Gastroesophageal sphincter (tissue), 4 donors: ENCODE data around the gene IQSEC1. TPM values are rescaled to one million over a fixed set of nuclear protein-coding genes. Genes with fewer than 3 reads are reported as not detected.

Experiments used
- ATAC-seq: fragments of 150-250 bp; one replicate; pipeline ENCODE4 v1.9.1; 2016; ENCODE audit warnings: mild to moderate bottlenecking, moderate library complexity
- H3K27ac ChIP-seq, 4 donors: fragments of 200-600 bp; sonication (generic) in 3 of 4; 1 replicate in 3 of 4; 2 replicates in 1 of 4; pipeline ENCODE4 v1.5.1; 2016 to 2019
- H3K27me3 ChIP-seq: fragments of 200-600 bp; sonication (generic); one replicate; pipeline ENCODE4 v1.5.1; 2019
- H3K36me3 ChIP-seq, 2 donors: fragments of 200-600 bp; sonication (generic); one replicate each; pipeline ENCODE4 v1.5.1; 2019; ENCODE audit warnings: control low read depth in 1 of 2
- H3K4me1 ChIP-seq, 3 donors: fragments of 200-600 bp; sonication (generic); 1 replicate in 2 of 3; 2 replicates in 1 of 3; pipeline ENCODE4 v1.5.1; 2016 to 2019; ENCODE audit warnings: control low read depth in 2 of 3
- H3K4me3 ChIP-seq, 2 donors: fragments of 200-600 bp; sonication (generic); one replicate each; pipeline ENCODE4 v1.5.1; 2019; ENCODE audit warnings: mild to moderate bottlenecking in 1 of 2, moderate library complexity in 1 of 2
- H3K9me3 ChIP-seq, 3 donors: fragments of 200-600 bp; sonication (generic); one replicate each; pipeline ENCODE4 v1.5.1; 2017 to 2019; ENCODE audit warnings: control low read depth in 2 of 3
- EP300 ChIP-seq: sonication (generic); formaldehyde crosslinking; IDR thresholded peaks from one replicate; pipeline ENCODE4 v1.6.1; 2017; ENCODE audit warnings: antibody characterized with exemption, mild to moderate bottlenecking
- POLR2A ChIP-seq, 2 donors: fragments of 450-650 bp; IDR thresholded peaks; one replicate each; pipeline ENCODE4 v1.6.1; 2017; ENCODE audit warnings: antibody characterized with exemption in 2 of 2, mild to moderate bottlenecking in 2 of 2, moderate library complexity in 1 of 2
- POLR2AphosphoS5 ChIP-seq: sonication (generic); formaldehyde crosslinking; IDR thresholded peaks from one replicate; pipeline ENCODE4 v1.6.1; 2017; ENCODE audit warnings: antibody characterized with exemption
- WGBS, 2 donors: methylation state at CpG; one replicate each; pipeline ENCODE4 v1.1.5; 2018; ENCODE audit warnings: low coverage in 1 of 2; 5-methylcytosine and 5-hydroxymethylcytosine counted together
- total RNA-seq, 4 donors: library from RNA; depleted of rRNA; stranded (reverse); fragments of >200 nt; gene quantifications; one replicate each; pipeline ENCODE4 v1.1.0, GENCODE V29; 2016
- TF ChIP-seq, protein P1 (sequence below), 4 experiments: fragments of 200-600 bp in 2 of 4; fragments of 450-650 bp in 2 of 4; sonication (generic) in 1 of 4; IDR thresholded peaks; one replicate each; pipeline ENCODE4 v1.5.1; 2017 to 2019; ENCODE audit warnings: antibody characterized with exemption in 4 of 4, mild to moderate bottlenecking in 2 of 4, moderate library complexity in 2 of 4

The IQSEC1 gene
- total RNA-seq, 4 donors from 2014 or later = 49.5 to 104 (median 61.7) TPM

- no peak for ATAC-seq
- peaks cover 0 to 49% (median 12%) of the 10 kb centered on the region in 3 donors for H3K4me1 ChIP-seq
- peak overlapping the region in 3 of 4 donors; percentile 5 to 70 (median 41) for H3K27ac ChIP-seq
These were observed 61.5 kb downstream of the IQSEC1 start for GRCh38 chr3:13011573-13012220.

GRCh38 chr3:13010780-13011572 lies 62.3 kb downstream of the IQSEC1 start:
- TF ChIP-seq POLR2AphosphoS5 = no peak
- TF ChIP-seq, protein P1, sequence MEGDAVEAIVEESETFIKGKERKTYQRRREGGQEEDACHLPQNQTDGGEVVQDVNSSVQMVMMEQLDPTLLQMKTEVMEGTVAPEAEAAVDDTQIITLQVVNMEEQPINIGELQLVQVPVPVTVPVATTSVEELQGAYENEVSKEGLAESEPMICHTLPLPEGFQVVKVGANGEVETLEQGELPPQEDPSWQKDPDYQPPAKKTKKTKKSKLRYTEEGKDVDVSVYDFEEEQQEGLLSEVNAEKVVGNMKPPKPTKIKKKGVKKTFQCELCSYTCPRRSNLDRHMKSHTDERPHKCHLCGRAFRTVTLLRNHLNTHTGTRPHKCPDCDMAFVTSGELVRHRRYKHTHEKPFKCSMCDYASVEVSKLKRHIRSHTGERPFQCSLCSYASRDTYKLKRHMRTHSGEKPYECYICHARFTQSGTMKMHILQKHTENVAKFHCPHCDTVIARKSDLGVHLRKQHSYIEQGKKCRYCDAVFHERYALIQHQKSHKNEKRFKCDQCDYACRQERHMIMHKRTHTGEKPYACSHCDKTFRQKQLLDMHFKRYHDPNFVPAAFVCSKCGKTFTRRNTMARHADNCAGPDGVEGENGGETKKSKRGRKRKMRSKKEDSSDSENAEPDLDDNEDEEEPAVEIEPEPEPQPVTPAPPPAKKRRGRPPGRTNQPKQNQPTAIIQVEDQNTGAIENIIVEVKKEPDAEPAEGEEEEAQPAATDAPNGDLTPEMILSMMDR (IDR thresholded peaks at IDR 0.05) = no peak
- no peak for TF ChIP-seq EP300
- no peak for TF ChIP-seq POLR2A (IDR thresholded peaks at IDR 0.05)
- no peak overlapping the region for H3K4me3 ChIP-seq
- H3K9me3 ChIP-seq = no peaks in the 10 kb centered on the region
- ATAC-seq = no peak
- H3K4me1 ChIP-seq = peaks cover 0 to 49% (median 12%) of the 10 kb centered on the region in 3 donors
- H3K27me3 ChIP-seq = no peaks in the 10 kb centered on the region
- no peaks in the 10 kb centered on the region for H3K36me3 ChIP-seq
- 77 to 82% methylated on average over 3 to 4 of the region's 4 CpGs for WGBS, 2 donors
- H3K27ac ChIP-seq = peak overlapping the region in 1 of 4 donors; percentile 70

More at GRCh38 chr3:13011573-13012220, 61.5 kb downstream of the IQSEC1 start:
- Histone ChIP-seq H3K27me3 (no peaks in the 10 kb centered on the region), H3K4me3 (no peak overlapping the region), H3K9me3 (no peaks in the 10 kb centered on the region), H3K36me3 (no peaks in the 10 kb centered on the region)
- 66 to 69% methylated on average over 9 of the region's 11 CpGs for WGBS, 2 donors
- TF ChIP-seq POLR2A (IDR thresholded peaks at IDR 0.05) = no peak
- no peak for TF ChIP-seq EP300
- TF ChIP-seq, protein P1 (IDR thresholded peaks at IDR 0.05) = no peak
- no peak for TF ChIP-seq POLR2AphosphoS5

- no peak for ATAC-seq
- H3K4me1 ChIP-seq = peaks cover 0 to 39% (median 12%) of the 10 kb centered on the region in 3 donors
- TF ChIP-seq, protein P1 (IDR thresholded peaks at IDR 0.05) = no peak
- TF ChIP-seq EP300 (no peak), POLR2AphosphoS5 (no peak), POLR2A (IDR thresholded peaks at IDR 0.05) (no peak)
- H3K27ac ChIP-seq = peak overlapping the region in 1 of 4 donors; percentile 36
- H3K9me3 ChIP-seq = no peaks in the 10 kb centered on the region
- H3K27me3 ChIP-seq = no peaks in the 10 kb centered on the region
- no peaks in the 10 kb centered on the region for H3K36me3 ChIP-seq
- no peak overlapping the region for H3K4me3 ChIP-seq
- 93 to 94% methylated on average over 6 of the region's 7 CpGs for WGBS, 2 donors
These were observed 63.3 kb downstream of the IQSEC1 start for GRCh38 chr3:13009946-13010315.

DNA sequence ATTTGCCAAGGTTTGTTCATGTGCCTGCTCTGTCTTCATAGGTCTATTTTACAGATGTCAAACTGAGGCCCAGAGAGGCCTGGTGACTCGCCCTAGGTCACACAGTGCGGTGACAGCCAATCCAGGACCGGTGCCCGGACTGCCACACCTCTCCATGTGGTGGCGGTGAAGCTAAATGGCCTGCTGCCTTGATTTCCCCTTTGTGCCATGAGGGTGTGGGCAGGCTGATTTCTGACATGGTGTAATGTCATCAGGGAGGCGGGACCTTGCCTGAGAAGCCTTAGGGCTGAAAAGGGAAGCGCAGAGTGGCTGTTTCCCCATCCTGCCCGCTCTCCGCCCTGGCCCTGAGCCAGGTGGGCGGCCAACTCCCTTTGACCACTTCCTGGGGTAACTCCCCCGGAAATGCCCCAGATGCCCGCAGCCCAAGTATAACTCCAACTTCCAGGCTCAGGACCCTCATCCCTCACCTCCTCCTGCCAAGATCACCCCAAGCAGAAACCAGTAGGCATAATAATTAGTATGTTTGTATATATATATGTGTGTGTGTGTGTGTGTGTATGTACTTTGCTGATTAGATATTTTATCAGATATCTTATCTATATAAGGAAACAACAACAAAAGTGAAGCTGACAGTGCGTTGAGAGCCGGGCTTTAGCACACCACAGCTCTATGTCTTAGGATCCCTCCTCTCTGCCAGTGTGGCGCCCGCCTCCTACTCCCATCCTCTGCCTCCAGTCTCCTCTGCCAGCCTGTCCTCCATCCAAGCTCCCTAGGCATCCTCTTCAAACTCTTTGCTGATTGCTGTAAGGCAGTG lies 63.9 kb downstream of the IQSEC1 start:
- peak; percentile 17 for ATAC-seq
- Histone ChIP-seq H3K27me3 (no peaks in the 10 kb centered on the region), H3K27ac (peak overlapping the region in 2 of 4 donors; percentile 36 to 47), H3K4me1 (peaks cover 0 to 39% (median 12%) of the 10 kb centered on the region in 3 donors), H3K4me3 (no peak overlapping the region), H3K9me3 (no peaks in the 10 kb centered on the region), H3K36me3 (no peaks in the 10 kb centered on the region)
- TF ChIP-seq, protein P1 (IDR thresholded peaks at IDR 0.05) = no peak
- TF ChIP-seq POLR2AphosphoS5 = peak; percentile 8
- 85 to 88% methylated on average over 10 to 14 of the region's 16 CpGs for WGBS, 2 donors
